Left lobe of liver (tissue), 2 donors: Measurements from ENCODE around the gene ZC3H12A. TPM values are rescaled to one million over a fixed set of nuclear protein-coding genes. Genes with fewer than 3 reads are reported as not detected.

Source experiments
- ATAC-seq: fragments of 200-7000 bp; cut with Tn5 transposase; one replicate; pipeline ENCODE4 v1.9.1; 2020; ENCODE audit warnings: mild to moderate bottlenecking, moderate library complexity
- DNase-seq: peaks from one replicate; pipeline ENCODE4 v3.0.0-alpha.2; 2020; ENCODE audit warnings: low spot score
- total RNA-seq: library from RNA; stranded (reverse); gene quantifications from one replicate; pipeline ENCODE4 v1.2.1, GENCODE V29; 2021
- donor health status: DM: no; HTN: no; CAD: no; lungs with moderate emphysema.
- donor health status: DM: no; HTN: yes; CAD: no.

ZC3H12A gene
- total RNA-seq, 1 donor from 2014 or later: 3.0 TPM

DNA sequence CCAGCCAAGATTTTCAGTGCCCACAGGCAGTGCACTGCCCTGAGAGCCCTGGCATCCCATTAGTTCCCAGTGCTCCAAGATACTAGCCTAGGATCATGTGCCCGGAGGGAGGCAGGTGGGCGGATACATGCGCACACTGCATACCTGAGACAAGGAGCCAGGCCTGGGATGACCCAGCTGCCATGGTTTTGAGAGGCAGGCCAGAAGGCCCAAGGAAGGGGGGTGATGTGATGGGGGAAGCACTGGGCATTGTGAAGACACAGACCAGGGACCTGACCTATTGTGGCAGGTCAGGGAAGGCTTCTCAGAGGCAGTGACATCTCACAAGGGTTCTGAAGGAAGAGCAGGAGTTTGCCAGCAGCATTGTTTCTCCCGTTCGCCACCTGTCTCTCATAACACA is 3.6 kb downstream of the ZC3H12A start:
- ATAC-seq (no peak), DNase-seq (peak; percentile 51)

GRCh38 chr1:37478451-37478881 is 4.1 kb downstream of the ZC3H12A start:
- DNase-seq: no peak
- no peak for ATAC-seq

GRCh38 chr1:37478890-37479254 is 4.5 kb downstream of the ZC3H12A start:
- peak; percentile 12 for ATAC-seq
- DNase-seq: peak; percentile 45

- peak; percentile 68 for ATAC-seq
- peak; percentile 87 for DNase-seq
Measured at GRCh38 chr1:37479255-37480124, 5.1 kb downstream of the ZC3H12A start.

GRCh38 chr1:37480125-37480466 is 5.7 kb downstream of the ZC3H12A start:
- no peak for DNase-seq
- ATAC-seq: no peak

GRCh38 chr1:37480581-37481288 is 6.4 kb downstream of the ZC3H12A start:
- ATAC-seq (no peak), DNase-seq (peak; percentile 47)

DNA sequence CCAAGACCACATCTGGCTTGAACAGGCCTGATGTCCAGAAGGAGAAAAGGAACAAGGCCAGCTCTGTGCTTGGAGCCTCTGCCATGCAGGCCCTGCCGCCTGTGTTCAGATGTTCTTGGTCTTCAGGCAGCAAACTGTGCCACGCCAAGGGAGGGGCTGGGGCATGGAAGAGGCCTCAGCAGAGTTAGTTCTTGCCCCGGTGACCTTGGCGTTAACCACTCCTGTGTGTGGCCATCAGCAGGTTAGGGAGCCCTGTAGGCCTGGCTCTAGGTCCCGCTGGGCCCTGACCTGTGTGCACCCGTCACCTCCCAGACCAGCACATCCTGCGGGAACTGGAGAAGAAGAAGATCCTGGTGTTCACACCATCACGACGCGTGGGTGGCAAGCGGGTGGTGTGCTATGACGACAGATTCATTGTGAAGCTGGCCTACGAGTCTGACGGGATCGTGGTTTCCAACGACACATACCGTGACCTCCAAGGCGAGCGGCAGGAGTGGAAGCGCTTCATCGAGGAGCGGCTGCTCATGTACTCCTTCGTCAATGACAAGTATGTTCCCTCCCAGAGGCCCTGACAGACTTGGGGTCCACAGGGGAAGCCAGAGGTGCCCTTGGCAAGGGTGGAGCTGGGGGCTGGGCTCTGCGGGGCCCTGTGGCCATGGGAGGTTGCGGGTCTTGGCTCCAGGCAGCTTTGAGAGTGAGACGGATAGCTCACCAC is 7.1 kb downstream of the ZC3H12A start:
- DNase-seq (no peak), ATAC-seq (no peak)

DNA sequence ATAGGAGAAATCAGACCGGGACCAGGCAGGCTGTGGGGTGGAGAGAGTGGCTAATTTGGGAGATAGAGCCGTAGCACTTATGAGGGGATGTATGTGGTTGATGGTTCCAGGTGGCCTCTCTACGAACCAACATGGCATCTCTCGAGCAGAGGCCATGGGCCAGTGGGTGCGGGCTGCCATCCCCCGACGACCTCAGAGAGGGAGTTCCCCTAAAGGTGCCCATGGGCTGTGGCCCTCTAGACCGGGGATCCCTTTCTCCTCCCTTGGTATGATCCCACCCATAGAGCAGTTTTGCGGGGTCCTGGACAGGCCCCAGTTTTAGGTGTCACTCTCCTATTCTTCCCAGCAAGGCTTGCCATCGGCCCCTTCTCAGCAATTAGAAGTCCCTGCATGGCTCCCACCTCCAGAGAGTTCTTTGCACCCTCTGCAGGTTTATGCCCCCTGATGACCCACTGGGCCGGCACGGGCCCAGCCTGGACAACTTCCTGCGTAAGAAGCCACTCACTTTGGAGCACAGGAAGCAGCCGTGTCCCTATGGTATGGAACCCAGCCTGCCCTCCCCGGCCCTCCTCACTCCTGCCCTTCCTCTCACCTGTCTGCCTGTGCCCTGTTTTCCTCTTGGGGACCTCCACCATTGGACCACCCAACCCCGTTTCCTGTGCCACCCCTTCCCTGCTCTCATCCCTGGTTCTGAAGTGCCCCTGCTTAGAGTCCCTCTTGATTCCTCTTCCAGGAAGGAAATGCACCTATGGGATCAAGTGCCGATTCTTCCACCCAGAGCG is 7.8 kb downstream of the ZC3H12A start:
- DNase-seq: no peak
- no peak for ATAC-seq

- no peak for ATAC-seq
- DNase-seq: no peak
Measured at GRCh38 chr1:37482796-37483744, 8.7 kb downstream of the ZC3H12A start.

GRCh38 chr1:37483785-37484184 is 9.4 kb downstream of the ZC3H12A start:
- ATAC-seq (no peak), DNase-seq (no peak)

DNA sequence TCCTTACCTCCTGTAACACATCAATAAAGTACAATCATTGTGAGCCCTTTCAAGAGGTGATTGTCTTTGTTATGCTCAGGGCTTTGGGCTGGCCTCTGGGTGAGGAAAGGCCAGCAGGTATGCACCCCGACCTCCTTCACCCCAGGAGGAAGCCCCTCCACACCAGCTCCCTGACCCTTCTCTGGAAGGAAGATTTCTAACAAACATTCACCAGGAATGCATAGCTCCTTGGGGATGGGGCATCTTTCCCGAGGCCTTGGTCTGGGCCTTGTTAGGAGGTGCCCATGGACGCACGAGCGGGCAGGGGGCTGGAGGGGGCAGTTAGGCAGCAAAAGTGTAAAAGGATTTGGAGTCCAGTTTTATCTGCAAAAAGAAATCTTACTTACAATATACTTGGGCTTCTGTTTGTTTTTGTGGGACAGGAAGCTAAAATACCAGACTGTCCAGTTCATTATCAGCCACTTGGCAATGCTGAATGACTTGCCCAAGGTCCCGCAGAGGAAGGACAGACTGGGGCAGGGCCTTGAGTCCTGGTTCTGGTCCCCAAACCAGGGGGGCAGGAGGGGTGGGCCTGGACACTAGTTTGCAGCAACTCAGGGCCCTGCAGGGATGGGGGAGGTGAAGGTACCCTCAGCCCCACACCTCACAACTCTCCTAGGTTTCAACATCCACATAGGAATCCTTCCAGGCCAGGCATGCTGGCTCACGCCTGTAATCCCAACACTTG is 10.1 kb downstream of the ZC3H12A start:
- DNase-seq: no peak
- ATAC-seq: no peak

DNA sequence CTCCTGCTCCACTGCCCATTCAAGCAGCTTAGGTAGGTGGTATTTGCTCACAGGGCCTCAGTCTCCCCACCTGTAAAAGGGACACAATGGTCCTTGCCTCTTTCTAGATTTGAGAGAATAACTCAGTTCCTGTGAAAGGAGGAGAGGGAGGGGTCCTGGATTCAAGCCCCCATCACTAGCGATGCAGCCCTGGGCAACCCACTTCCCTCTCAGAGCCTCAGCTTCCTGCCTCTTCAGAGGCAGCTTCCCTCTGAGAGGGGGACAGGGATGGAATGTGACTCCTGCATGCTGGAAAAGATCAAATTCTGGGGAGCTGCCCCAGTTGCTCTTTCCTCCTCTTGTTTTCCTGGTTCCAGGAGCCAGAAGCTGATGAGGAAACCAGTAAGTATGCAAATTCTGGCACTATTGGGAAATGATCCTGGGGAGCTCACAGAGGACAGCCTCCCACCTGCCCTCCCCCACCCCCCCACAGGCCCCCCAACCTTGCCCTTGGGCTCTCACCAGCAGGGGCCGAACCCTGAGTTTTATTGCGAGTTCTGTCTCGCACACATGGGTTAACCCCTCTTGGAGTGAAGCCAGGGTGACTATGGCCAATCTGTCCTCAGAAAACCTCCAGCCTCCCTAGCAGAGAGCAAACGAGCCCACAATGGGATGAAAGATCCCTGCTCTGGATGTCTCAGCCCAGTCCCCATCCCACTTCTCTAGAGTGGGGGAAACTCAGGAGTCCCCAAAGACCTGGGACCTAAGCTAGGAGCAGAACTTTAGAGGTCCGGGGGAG is 11.7 kb downstream of the ZC3H12A start:
- no peak for ATAC-seq
- DNase-seq: no peak

DNA sequence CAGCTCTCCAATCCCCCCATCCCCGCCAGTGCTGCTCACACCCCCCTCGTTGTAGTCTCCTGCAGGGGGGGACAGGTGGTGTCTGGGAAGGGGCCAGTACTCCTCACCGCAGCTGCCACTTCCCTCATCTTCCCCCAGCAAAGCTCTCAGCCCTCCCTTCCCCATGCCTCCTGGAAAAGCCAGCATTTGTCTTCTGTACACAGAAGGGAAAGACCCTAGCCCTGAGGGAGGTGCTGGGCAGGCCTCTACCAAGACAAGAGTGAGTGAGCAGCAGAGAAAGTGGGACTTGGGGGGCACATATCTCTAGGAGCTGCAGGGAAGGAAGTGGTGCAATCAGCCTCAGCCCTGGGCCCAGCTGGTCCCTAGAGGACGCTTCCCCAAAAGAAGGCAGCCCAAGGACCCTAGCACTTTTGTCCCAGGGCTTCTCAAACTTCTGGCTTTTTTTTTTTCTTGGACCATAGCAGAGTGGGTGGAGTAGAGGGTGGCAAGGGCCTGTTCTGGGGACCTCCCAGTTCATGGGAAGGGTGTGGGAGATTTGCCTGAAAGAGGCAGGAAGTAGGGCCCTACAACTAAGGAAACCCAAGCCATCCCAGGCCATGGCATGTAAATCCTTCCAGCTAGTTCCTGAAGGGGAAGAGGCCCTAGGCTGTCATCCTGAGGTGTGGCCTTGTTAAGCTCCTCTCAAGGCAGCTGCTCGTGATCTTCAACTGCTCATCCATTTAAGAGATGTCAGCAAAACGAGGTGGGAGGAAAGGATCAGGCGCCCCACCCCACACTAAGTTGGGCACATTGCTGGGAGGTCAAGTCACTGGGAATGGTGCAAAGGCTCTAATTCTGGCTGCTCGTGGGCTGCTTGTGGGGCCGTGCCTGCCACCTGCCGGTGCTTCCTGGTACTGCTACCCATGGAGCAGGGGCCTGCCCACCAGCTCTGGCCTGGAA is 12.6 kb downstream of the ZC3H12A start:
- ATAC-seq (peak; percentile 94), DNase-seq (peak; percentile 77)

- ATAC-seq: peak; percentile 10
- DNase-seq: no peak
Measured at GRCh38 chr1:37487619-37487984, 13.2 kb downstream of the ZC3H12A start.

GRCh38 chr1:37493336-37494098 is 19.1 kb downstream of the ZC3H12A start:
- no peak for ATAC-seq
- DNase-seq: no peak

DNA sequence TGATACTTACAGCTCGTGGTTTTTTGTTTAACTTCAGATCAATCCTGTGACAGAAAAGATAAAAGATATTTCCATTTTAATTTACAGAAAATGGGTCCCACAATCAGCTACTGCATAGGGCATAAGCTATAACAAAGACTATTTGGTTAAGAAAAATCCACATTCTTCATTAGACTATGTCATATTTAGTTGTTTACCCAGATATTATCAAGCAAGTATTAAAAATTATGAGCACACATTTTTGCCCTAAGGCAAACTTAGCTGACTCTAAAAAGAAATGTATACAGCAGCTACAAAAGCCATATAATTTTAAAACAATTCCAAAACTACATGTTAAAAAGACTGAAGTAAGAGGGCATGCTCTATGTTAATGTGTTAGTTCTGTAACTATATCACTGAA is 21.5 kb downstream of the ZC3H12A start:
- ATAC-seq (no peak), DNase-seq (no peak)
